GM18505 (cell line): ENCODE results near the gene NOP16.

Experiments used
- ATAC-seq: cut with Tn5 transposase; IDR thresholded peaks from one replicate; pipeline ENCODE4 v1.9.1; 2021; ENCODE audit not compliant: unreplicated experiment
- POLR2A ChIP-seq: IDR thresholded peaks from 4 replicates; pipeline ENCODE4 v1.6.1; 2011; ENCODE audit warnings: borderline replicate concordance; ENCODE audit not compliant: insufficient read depth, insufficient read length; ENCODE audit errors: extremely low read depth

The NOP16 gene

DNA sequence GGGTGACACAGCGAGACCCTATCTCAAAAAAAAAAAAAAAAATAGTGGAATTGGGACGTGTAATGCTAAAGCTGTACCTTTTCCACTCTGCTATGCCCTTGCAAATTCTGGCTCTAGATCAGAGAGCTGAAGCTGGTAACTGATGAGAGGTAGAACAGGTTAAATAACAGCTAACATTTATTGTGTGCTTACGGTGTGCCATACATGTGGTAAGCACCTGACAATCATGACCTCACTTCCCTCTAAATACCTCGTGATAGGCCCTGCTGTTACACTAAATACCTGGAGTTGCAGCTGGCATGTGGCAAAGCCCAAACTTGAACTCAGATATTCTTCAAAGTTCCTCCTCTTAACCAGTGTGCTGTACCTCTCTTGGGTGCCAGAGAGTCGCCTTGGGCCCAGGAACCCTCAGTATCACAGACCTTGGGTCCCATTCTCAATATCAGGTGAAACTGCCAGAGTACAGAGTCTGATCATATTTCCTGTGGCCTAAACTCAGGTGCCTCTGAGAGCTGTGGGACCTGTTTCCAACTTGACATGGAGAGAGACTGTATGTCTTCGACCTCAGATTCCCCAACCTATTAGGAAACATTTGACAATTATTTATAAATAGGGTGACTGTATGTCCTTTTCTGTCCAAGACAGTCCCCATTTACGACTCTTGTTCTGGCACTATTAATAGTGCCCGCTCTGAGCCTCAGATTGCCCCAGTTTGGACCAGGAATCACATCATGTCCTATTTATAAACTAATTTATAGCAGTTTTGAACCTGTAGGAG lies 18.3 kb downstream of the NOP16 start:
- TF ChIP-seq POLR2A: no peak
- no peak for ATAC-seq

DNA sequence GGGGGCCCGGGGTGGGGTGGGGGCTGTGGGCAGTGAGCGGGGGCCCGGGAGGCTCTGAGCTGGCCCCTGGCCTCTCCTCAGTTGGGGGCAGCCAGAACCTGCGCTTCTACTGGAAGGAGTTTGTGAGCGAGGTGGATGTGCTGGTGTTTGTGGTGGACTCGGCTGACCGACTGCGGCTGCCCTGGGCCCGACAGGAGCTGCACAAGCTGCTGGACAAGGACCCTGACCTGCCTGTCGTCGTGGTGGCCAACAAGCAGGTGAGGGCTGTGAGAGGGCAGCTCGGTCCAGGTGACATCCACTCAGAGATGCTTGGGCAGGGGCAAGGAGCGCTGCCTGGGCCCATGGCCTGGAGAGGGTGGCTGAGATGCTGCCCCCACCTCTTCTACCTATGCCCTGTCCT lies 19.7 kb downstream of the NOP16 start:
- ATAC-seq: no peak
- no peak for TF ChIP-seq POLR2A

DNA sequence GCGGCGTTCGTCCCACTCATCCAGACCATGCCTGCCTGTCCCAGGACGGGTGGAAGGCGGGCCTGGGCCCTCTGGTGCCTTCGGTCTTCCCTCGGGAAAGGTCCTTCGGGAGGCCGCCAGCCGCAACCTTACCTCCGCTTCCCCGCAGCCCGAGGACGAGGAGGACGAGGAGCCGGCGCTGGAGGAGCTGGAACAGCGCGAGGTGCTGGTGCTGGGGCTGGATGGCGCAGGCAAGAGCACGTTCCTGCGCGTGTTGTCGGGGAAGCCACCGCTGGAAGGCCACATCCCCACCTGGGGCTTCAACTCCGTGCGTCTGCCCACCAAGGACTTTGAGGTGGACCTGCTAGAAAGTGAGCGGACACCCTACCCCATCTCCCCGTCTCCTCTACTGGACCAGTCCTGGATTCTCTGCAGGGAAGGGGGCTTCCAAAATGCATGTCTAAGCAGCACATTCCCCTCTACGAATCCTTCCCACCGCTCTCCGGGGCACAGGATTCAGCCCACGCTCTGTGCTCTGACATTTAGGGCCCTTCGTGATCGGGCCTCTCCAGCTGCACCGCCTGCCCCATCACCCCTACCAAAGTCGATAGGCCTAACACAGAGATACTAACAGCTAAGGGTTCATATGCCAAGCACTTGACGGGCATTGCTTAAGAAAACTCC lies 22.0 kb downstream of the NOP16 start:
- no peak for ATAC-seq
- no peak for TF ChIP-seq POLR2A

DNA sequence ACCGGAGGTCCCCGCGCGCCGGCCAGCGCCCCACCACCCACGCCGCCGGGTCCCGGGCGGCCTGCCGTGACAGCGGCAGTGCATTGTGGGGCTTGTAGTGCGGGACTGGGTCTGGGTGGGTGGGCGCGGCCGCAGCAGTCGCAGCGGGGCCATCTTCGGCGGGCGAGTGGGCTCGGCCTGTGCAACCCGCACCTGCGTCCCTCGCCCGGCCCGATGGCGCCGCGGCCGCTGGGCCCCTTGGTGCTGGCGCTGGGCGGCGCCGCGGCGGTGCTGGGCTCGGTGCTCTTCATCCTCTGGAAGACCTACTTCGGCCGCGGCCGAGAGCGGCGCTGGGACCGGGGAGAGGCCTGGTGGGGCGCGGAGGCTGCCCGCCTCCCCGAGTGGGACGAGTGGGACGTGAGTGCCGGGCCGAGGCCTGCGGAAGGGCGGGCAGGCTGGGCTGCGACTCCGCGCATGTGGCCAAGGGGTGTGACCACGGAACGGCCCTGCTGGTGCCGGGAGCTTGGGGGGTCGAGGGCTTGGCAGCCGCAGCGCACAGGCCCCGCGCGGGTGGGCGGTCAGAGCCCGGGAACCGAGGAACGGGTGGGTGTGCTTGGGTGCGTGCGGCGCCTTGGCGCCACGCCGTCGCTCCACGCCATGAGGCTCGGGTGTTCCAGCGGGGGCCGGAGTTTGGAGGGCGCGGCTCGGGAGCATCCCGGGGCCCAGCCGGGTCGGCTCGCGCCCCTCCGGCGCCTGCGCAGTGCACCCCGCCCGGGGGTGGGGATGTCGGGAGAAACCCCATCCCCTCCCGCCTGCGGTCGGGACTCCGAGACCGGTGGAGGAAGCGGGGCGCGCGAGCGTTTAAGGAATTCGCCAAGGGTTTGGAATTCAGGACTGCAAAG lies 22.8 kb downstream of the NOP16 start, which contains the start of gene ARL10:
ARL10 (plus strand) TSS at position 137 of the 881 bp plus-strand sequence; CDS start at position 214, 77 bp downstream.
- peak; percentile 29 for TF ChIP-seq POLR2A
- peak; percentile 32 for ATAC-seq

DNA sequence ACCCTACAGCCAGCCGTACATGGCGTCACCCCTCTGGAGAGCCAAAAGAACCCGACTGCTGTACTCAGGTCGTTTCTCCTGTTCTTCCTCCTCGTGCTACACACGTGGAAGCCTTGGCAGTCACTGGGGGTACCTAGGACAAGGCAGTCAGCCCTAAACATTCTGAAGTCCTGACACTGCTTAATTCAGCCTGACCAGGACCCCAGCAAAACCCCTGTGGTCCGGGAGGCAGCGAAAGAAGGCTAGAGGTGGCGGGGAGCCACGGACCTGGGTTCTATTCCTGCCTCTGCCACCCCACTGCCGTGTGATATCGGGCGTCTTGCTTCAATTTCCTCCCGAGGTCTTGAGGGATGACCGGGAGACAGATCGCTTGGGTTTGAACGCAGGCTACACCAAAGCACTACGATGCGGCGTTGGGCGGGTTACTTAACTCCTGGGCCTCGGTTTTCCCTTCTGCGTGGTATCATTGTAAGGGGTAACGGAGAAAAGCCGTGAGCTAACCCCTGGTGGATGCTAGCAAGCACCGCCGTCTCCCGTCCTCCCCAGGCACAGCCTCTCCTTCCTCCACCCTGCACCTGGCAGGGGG lies 23.5 kb downstream of the NOP16 start:
- no peak for ATAC-seq
- peak; percentile 73 for TF ChIP-seq POLR2A

DNA sequence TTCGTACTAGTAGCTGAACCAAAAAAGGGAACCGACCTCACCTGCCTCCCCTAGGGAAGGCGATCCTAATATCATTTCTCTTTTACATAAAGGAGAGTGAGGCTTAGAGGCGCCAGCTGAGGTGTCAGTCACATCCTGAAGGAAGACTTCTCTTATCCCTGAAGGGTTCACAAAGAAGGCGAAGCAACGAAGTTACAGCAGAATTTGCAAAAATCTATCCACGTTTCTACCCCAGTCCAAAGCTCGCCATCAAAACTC lies 26.2 kb downstream of the NOP16 start:
- TF ChIP-seq POLR2A: no peak
- peak; percentile 5 for ATAC-seq

DNA sequence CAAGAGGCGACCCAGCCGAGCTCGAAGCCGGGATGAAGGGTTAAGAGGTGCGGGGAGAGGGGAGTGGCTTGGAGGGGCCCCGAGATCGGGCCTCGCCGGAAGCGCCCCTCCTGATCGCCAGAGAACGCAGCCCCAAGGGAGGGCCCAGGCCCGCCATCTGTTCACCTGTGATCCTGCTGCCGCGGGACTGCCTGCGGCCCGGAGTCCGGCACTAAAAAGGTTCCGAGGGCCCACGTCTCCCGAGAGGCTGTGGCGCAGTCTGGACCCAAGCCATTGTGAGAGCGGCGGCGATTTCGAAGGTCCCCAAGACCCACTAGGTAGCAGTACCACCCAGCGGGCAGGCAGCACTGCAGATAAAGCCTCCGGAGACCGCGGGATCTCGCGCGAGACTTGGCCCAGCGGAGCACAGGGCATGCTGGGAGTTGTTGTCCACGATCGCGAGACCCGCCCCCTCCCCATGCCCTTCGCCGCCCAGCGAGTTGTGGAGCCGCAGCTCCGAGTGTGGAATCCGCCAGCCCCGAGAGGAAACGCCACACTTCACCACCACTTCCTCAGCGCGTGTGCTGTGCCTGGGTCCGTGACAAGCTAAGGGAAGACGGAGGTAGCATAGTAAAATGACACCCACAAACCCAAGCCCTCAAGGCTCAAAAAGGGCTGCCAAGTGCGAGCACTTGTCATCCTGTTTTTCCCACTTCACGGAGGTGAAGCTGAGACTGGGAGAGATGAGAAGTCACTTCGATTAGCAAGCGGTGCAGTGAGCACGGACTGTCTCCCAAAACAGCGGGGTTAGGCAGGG lies 26.8 kb downstream of the NOP16 start, which contains the start of gene KIAA1191:
KIAA1191 (minus strand) TSS at position 328 of the 796 bp plus-strand sequence. CDS start 2,256 bp downstream, outside the sequence.
- TF ChIP-seq POLR2A: peak; percentile 98
- peak; percentile 86 for ATAC-seq

DNA sequence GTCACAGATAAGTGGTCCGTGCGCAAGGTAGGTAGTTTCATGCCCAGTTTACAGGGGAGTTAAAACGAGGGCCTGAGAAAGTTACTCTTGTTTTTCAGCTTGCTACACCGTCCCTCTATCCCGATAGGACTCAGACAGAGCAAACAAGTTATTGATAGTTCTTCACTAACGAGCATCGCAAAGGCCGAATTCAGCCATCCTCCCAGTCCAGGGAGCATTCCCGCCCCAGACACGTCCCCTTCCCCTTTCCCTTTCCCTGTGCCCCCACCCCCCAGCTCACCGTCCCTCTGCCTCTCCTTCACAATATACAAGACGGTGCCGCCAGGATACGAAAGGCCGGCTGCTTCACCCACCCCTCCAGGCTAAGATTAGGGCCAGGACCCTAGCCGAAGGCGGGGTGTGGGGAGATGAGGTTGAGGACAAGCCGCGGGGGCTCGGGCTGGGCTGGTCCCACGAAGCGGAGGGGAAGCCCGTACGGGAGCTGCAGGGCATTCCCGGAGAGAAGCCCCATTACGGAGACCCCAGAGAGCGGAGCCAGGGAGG lies 27.4 kb downstream of the NOP16 start:
- TF ChIP-seq POLR2A: no peak
- ATAC-seq: peak; percentile 10

DNA sequence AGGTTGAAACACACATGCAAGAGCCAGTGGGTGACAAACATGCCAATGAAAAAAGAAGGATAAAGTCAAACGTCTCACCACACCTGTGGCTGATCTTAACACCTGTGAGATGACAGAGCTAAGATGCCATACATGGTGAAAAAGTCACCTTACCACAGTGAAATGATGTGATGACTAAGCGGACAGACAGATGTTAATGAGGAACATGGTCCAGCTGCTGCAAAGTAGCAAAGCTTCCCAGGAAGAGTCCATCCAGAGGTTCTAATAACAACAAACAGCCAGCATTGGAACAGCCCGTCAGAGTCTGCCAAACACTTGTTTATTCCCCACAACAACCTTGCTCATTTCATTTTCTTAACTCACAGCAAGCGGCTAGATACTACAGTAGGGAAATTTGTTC lies 28.7 kb downstream of the NOP16 start:
- no peak for TF ChIP-seq POLR2A
- ATAC-seq: no peak

DNA sequence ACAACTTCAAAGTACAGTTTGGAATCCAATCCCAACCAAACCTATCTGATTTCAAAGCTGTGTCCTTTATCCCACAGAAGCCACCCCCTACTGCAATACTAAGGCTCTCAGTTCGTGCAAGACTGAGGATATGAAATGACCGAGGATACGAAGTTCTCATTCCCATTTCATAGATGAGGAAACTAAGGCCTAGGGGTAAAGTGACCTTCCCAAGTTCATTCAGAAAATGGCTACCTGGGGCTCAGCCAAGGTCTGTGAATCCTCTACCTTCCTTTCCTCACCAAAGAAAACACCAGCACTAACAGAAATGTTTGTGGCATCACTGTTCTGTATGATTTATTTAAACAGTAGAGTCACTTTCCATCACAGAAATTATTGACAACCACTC lies 32.2 kb downstream of the NOP16 start:
- no peak for ATAC-seq
- TF ChIP-seq POLR2A: no peak

DNA sequence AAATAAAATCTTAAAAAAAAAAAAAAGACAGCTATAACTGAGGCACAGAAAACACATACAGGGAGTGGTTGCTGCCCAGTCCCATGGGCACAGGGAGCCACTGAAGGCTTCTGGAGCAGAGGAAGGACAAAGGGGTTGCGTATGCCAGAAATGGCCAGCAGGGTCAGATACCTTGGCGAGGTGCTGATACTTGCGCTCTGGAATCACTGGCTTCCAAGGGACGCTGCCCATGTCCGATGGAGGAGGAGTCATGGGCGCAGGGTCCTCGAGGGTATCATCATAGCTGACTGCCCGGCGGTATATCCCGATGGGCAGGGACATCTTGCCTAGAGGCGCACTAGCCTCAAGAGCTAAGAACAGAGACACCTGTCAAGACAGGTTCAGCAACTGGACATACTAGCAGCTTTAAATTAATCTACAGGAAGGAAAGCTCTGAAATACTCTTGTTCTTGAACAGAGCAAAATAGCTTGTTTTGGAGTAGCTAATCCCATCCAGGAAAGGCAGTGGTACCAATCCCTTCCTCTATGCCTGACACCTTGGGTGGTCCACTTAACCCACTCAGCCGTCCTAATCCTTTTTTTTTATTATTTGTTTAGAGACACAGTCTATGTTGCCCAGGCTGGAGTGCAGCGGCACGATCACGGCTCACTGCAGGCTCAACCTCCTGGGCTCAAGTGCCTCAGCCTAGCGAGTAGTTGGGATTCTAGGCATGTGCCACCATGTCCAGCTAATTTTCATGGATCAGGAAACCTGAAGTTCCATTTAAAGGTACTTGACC lies 32.8 kb downstream of the NOP16 start:
- TF ChIP-seq POLR2A: no peak
- no peak for ATAC-seq

DNA sequence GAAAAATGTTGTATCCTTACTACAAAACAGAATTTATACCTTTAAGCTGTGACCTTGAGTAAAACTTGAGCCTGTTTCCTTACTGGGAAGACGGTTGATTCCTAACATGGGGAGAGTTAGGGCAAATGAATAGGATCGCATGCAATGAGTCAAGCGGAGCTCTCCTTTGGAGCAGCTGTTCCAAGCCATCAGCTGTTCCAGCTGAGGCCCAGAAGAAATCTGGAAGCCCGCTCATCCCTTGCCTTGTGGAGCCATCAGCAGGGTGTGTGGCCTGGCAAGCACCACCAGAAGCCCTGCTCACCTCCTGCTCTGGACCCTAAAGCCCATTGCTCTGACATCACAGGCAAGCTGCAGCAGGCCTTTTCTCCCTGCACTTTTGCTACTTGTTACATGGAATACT lies 34.9 kb downstream of the NOP16 start:
- no peak for TF ChIP-seq POLR2A
- no peak for ATAC-seq
